HG03108 (cell line): ENCODE results near the gene USP13.

ENCODE experiments used
- ATAC-seq: cut with Tn5 transposase; IDR thresholded peaks from one replicate; pipeline ENCODE4 v1.9.1; 2021; ENCODE audit warnings: moderate library complexity; ENCODE audit not compliant: unreplicated experiment

The USP13 gene

DNA sequence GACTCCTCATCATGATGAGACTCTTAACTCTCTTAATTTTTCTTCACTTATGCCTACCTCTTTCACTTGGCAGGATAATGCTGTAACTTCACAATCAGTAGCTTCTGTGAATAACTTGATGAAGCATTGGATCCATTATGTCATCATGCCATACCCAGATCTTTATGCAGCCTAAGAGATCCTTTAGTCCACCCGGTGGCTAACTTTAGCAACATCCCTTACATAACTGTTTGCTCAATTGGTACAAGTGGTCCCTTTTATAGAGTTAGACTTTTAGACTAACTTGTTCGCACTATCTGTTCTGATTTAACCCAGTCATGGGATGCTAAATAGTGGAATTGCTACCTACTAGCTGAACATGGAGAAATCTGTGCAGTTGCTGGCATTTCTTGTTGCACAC is 184.5 kb downstream of the USP13 start:
- ATAC-seq, result no peak
